Stimulated activated CD8-positive, alpha-beta memory T cell treated with anti-CD3 and anti-CD28 coated beads, Interleukin-15, amount 100 ng/mL, for 1 hour (primary cell): Measurements from ENCODE around the gene ZBTB7A.

Experiments used
- DNase-seq: peaks from one replicate; pipeline ENCODE4 v3.0.0-alpha.2; 2020; ENCODE audit warnings: low read depth

ZBTB7A gene

DNA sequence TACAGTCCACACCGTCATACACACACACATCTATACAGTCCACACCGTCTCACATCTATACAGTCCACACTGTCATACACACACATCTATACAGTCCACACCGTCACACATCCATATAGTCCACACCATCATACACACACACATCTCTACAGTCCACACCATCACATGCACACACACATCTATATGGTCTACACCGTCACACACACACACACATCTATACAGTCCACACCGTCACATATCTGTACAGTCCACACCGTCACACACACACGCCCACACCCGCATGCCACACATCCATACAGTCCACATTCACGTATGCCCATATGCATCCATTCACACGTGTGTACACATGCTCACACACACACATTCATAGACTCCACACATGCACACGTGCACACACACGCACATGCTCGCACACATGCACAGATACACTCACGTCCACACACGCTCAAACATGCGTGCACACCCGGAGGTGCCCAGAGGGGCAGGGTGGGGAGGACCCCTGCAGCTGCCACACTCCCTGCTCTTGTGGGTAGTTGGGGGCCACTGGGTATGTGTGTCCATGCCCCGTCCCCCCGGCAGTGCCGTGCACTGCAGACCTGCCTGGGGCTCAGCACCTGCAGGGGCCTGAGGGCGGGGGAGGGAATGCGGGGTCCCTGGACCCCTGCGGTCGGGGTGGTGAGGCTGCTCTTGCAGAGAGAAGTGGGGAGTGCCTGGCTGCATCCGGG lies 30.0 kb downstream of the ZBTB7A start:
- DNase-seq: no peak

DNA sequence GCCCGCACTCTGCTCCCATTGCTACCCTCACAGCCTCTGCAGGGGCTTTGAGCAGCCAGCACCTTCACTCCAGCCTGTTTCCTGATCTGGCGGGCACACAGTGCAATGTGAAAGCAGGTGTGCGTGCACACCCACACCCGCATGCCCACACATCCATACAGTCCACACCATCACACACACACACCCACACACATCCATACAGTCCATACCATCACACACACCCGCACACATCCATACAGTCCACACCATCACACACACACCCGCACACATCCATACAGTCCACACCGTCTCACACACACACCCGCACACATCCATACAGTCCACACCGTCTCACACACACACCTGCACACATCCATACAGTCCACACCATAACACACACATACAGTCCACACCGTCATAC lies 31.1 kb downstream of the ZBTB7A start:
- no peak for DNase-seq

DNA sequence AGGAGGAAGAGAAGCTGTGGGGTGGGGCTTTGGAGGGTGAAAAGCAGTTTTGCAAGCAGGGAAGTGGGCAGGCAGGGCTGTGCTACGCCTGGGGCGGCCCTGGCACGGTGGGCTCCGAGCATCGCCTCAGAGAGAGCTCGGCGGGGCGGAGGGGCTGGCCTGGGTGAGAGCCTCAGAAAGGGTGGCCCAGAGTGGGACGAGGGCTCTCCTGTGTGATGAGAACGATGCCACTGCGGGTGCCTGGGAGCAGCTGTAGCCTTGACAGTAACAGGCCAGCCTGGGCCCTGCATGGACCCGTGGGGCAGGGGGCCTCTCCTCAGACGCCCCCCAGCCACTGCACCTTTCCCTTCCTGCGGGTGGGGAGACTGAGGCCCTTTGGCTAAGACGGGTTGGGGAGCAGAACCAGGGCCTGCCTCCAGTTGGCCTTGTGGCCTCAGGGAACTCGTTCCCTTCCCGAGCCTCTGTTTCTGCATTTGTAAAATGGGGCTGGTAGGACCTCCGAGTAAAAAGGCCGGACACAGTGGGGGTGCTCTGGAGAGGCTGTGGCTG lies 31.6 kb downstream of the ZBTB7A start:
- DNase-seq: no peak

DNA sequence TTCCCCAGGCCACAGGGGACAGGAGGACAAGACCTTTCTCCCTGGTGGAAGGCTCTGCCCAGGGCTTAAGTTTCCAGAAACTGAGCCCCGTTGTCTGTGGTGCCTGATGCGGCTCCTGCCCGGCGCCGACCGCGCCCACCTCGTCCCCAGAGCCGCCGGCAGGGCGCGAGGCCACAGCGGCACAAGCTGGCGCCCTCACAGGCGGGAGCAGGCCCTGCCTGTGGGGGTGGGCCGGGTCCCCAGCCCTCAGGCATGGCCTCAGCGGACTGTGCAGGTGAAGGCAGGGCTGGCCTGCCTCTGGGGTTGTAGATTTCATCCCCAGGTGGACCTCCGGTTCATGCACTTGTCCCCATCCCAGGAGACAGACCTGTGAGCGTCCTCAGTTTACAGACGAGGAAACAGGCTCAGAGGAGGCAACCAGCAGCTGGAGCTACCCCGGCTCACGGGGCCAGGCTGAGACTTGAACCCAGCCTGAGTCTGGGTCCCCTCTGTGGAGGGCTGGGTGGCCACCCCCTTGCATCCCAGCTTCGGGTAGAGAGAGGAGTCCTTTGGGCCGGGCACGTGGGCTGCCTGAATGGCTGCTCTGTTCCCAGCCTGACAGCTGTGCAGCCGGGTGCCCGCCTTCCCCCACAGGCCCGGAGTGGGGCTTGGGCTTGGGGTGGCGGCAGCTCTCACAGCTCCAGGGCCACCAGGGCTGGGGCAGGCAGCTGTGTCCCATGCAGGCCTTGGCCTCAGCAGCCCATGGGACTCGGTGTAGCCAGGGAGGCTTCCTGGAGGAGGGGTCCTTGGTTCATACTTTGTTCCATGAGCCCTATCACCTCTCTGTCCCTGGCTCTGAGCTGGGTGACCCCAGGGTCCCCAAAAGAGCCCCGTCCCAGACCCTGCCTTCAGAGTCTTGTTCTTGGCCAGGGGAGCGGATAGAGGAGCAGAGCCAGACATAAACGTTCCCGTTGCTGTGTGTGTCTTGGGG lies 32.4 kb downstream of the ZBTB7A start:
- no peak for DNase-seq

DNA sequence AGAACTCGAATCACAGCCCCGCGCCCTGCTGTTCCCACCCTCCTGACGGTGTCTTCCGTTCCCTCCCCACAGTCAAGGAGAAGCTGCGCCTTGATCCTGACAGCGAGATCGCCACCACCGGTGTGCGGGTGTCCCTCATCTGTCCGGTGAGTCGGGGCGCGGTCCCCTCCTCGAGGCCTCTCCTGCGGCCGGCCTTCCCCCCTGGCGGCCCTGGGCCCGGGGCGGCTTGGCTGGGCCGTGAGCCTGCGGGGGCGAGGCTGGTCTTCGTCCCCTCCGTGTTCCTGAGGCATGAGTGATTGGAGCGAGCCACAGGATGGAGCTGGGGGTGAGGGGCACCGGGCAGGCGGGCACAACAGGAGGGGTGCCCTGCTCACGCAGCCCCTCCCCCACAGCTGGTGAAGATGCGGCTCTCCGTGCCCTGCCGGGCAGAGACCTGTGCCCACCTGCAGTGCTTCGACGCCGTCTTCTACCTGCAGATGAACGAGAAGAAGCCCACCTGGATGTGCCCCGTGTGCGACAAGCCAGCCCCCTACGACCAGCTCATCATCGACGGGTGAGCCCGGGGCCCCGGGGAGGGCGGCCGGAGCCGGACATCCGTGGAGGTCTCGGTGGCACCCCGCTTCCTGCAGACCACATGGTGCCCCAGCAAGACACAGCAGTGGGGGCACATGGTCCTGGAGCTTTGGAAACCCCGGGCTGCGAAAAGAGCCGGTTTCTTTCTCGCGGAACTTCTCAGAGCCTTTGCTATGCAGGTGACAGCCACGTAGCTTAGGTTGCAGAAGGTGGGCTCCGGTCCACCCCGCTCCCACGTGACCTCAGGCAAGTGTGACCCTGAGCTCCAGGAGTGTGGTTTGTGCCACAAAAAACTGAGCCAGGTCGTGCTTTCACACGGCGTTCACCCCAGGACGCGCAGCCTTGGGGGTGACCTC lies 33.4 kb downstream of the ZBTB7A start:
- DNase-seq: no peak

DNA sequence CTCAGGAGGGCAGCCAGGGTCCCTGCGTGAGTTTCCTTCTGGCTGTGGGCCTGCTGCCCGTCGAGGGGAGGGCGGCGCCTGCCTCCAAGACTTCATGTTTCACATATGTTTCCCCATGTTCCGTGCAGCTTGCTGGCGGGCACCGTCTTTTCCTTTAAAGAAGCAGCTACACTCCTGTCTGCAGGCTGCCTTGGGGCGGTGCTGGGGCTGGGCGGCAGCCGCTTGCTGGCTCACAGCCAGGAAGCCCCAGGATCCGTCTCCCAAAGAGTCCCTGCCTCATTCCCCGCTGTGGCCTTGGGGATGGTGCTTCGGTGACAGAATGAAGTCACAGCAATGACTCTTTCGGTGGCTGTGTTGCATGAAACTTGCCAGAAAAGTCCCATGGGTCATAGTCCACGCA lies 34.3 kb downstream of the ZBTB7A start:
- DNase-seq: no peak

DNA sequence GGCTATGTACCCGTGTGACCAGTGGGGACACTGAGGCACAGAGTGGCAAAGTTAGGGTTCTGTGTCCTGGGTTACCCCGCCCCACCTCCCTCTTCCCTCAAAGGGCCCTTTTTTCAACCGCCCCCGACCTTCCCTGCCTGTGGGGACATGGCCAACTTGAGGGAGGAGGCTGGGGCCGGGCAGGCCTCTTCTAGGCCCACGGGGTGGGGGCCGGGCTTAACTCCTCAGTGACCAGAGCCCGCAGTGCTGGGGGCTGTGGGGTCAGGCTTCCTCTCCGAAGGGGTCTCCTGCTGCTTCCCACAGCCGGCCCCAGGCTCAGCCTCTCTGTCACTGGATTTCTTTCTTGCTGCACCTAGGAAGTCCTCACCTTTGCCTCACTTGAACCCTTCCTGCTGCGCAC lies 35.3 kb downstream of the ZBTB7A start:
- no peak for DNase-seq

DNA sequence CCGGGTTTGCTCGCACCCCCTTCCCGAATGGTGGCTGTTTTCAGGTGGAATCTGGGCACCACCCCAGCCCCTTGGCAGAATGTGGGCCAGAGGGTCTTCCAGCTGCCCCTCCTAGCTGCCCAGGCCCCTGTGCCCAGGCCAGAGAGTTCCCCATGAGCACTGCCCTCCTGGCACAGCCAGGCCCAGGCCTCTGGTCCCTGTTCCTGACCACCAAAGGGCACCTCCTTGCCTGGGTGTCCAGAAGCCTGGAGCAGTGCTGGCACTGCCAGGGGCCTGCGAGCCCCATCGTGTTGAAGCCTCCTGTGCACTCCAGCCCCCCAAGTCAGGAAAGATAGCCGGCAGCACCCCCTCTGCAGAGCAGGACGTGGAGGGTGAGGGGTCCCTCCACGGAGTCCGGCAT lies 35.7 kb downstream of the ZBTB7A start:
- no peak for DNase-seq

DNA sequence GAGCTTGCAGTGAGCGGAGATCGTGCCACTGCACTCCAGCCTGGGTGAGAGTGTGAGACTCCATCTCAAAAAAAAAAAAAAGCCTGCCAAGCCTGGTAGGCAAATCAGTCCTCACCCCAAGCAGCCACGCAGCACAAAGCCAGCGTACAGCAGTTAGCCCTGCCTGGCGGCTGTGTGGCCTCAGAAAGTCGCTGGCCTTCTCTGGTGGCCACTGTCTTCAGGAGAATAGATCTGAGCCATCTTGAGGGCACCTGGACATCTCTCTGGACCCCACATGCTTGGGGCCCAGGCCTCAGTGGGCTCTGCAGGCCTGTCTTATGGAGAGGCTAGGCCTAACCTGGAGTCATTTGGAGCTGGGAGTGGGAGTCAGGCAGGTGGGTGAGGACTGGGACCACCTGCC lies 36.1 kb downstream of the ZBTB7A start:
- no peak for DNase-seq

DNA sequence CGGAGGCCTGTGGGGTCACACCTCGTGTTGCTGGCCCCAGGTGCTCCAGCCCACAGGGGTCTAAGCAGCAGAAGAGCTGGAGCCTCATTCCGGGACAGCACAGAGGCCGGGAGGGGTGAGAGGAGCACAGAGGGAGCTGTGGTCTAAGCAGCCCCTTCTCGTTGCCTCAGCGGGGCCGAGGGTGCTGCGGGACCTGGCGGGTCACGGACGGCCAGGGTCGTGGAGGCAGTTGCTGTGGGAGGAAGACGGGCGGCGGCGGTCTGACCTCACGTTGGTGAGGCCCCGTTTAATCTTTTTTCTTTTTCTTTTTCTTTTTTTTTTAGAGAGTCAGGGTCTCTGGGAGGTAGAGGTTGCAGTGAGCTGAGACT lies 37.5 kb downstream of the ZBTB7A start:
- no peak for DNase-seq

DNA sequence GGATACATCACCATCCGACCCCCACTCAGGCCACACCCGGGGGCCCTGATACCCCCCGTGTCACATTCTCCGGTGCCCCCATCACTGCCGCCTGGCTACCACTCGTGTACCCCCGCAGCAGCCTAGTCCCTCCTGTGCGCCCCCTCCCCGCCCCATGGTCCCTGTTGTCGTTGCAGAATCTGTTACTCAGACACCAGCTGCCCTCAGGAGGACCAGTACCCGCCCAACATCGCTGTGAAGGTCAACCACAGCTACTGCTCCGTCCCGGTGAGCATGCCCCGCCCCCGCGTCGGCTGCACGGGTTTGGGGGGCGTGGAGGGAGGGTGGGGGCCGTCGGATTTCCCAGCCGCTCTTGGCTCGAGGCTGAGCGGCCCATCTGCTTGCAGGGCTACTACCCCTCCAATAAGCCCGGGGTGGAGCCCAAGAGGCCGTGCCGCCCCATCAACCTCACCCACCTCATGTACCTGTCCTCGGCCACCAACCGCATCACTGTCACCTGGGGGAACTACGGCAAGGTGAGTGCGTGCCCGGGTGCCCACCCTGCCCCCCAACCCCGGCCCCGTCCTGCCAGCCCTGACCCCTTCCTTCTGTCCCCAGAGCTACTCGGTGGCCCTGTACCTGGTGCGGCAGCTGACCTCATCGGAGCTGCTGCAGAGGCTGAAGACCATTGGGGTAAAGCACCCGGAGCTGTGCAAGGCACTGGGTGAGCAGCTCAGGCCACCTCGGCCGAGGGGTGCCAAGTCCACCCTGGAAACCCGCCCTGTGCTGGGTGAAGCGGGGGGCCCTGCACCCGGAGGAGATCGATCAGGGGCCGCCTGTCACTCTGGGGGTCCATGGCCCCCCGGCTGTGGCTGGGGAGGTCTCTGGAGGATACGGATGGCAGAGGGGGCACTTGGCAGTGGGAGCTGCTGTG lies 38.1 kb downstream of the ZBTB7A start:
- no peak for DNase-seq

DNA sequence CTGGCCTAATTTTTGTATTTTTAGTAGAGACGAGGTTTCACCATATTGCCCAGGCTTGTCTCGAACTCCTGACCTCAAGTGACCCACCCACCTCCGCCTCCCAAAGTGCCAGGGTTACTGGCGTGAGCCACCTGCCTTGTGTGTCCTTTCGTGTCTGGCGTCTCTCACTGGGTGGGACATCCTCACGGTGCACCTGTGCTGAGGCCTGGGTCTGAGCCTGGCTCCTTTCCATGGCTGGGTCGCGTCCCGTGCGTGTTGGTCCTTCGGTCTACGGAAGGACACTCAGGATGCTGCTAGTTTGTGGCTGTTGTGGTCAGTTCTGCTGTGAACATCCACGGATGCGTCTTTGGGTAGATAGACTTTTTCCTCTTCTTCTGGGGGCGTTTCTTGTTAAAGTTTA lies 39.6 kb downstream of the ZBTB7A start:
- no peak for DNase-seq

DNA sequence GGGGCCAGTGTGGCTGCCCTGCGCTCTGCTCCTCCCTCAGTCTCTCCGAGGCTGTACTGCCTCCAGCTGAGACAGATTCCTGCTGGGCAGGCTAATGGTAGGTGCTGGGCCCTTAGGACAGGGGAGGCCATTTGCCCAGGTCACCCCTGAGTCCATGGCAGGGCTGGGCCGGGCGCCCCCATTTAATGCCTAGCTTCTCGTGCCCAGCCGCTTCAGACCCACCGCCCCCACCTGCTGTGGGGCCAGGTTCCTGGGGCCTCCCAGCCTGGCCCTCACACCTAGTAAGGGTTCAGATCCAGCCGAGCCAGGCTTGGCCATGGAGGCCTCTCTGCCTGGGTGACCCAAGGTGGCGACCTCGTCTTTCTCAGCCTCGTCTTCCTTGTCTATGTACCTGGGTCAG lies 41.4 kb downstream of the ZBTB7A start:
- no peak for DNase-seq

DNA sequence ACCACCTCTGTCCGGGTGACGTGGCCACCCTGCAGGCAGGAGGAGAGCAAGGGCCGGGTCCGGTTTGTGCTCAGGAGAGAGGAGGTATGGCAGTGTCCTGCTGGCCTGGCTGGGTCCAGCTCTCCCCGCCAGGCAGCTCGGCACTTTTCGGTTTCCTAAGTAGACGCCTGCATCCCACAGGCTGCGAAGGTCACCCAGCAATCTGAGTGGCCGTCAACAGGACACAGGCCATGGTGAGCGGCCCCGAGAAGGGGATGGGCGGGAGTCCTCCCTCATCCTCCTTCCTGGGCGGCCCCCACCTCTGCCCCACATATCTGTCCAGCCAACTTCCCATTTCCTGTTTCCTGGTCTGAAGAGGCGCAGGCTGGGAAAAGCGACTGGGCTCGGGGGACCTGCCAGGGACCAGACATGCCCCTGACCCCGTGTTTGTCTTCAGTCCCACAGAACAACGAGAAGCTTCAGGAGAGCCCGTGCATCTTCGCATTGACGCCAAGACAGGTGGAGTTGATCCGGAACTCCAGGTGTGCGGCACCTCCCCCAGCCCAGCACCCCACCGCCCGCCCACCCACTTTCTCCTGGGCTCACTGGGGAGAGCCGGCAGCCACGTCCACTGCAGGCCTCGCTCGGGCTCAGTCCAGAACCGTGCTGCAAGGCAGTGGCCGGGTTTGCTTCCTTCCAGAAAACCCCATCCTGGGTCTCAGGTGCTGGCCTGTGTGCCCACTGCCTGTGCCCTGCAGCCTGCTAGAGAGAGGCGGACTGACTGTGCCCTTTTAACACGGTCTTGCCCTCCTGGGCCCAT lies 42.9 kb downstream of the ZBTB7A start:
- DNase-seq: no peak

DNA sequence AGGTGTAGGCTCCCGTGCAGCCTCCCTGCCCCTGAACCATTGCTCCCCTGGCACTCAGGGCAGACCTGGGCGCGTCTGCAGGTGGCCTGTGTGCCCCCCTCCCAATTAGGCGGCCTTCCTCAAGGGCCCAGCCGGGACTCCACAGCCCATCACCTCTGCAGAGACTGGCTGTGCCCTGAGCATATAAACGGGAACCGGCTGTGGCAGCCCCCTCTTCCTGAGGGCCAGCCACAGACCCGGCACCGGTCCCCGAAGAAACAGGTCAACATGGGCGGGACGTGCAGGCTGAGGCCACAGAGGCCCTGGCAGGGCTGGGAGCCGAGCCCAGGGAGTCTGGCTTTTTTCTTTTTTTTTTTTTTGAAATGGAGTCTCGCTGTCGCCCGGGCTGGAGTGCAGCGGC lies 47.1 kb downstream of the ZBTB7A start:
- no peak for DNase-seq

DNA sequence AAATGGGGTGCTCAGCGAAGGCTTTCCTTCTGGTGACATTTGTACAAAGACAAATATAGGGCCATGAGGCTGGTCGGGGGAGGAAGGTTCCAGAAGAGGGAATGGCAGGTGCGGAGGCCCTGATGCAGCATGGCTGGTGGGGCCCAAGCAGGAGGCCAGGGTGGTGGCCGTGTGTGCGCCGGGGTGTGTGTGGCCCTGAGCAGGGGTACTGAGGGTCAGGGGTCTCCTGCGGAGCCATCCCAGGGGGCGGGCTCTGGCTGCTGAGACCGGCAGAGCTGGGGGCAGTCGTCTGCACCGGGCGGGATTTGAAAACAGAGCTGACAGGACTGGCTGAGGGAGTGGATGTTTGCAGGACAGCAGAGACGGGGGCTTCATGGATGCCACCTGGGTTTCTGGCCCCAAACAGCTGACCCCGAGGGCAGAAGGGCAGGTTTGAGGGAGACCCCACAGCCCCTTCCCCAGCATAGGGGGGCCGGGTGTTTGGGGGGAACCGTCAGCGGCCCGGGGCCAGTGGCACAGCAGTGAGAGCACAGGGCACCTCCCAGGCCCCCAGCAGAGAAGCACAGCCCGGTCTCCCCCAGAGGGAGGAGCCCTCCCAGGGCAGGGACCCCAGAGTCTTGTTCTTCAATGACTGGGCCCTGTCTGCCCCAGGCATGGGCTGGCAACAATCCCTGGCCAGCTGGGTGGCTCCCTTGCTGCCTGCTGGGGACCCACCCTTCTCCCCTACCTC lies 47.8 kb downstream of the ZBTB7A start:
- DNase-seq: no peak

DNA sequence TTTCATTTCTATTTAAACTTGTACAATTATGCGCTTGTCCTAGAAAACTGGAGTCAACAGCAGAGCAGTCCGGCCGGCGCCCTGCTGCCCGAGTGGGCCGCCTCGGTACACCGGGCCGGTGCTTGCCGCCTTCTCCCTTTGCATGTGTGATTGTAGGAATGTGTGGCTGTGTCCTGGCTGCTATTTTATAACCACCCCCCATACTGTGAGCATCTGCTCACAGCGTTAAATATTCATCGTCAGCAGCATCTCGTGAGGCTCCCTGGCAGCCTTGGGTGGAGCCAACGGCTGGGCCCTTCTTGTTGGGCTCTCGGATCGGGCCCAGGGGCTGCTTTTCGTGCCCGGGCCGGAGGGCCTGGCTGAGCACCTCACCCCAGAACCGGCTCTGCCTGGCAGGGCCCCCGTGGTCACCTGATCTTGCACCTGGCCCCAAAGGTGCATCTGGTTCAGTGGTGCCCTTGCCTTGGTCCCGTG lies 48.5 kb downstream of the ZBTB7A start:
- no peak for DNase-seq

DNA sequence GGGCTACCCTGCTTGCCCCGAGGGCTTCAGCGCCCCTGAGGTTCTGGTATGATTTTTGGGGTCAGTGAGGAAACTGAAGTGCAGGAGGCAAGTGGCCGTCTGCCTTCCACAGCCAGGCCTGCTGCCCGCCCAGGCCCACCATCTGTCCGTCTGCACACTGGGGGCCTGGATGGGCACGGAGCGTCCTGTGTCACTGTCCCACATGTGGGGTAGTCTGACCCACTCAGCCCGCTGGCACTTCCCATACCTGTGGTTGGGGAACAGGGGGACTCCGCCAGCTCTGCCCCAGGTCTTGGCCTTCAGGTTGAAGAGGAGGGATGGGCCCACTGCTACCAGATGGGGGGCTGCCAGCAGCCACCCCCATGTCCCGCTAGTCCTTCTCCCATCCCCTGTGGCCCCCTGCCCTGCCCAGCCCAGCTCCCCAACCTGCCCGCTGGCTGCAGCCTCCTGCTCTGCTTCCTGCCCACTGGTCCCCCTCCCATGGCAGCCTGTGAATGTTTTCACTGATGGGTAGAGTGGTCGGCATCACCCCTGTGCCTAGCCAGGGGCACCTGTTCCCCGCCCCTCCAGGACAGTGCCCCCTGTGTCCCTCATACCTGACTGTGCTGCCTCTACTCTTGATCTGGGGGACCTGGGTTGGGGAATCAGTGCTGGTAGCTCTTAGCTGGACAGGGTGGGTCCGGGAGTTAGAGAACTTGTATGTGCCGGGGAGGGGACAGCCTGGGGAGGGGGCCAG lies 49.6 kb downstream of the ZBTB7A start:
- DNase-seq: no peak

DNA sequence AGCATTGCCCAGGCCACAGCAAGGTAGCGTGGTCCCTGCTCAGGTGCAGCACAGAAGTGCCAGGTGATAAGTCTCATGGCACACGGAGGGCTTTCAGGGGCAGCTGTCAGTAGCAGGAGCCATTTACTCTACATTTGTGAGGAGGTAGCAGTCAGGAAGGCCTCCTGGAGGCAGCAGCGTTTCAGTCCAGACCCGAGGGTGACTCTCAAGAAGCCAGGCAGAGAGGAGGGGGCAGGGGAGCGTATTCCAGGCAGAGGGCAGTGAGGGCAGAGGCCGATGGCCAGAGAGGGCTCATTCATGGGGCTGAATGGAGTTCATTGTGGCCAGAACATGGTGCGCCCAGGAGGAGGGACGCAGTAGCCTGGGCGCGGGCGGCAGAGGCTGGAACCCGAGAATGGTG lies 50.2 kb downstream of the ZBTB7A start:
- DNase-seq: no peak
